T-cell (primary cell): ENCODE results near the gene TBX10. TPM values are rescaled to one million over a fixed set of nuclear protein-coding genes. Genes with fewer than 3 reads are reported as not detected.

Source experiments
- ATAC-seq, 4 experiments: fragments of 200-7000 bp in 3 of 4; fragments of 150-1000 bp in 1 of 4; cut with Tn5 transposase; replicated peaks in 1 of 4; 1 replicate in 3 of 4; 2 replicates in 1 of 4; pipeline ENCODE4 v1.10.0; 2021; ENCODE audit warnings: moderate library complexity in 3 of 4, mild to moderate bottlenecking in 2 of 4, moderate number of reproducible peaks in 1 of 4
- CTCF ChIA-PET, 2 donors: fragments of 300-600 bp; sonication (Branson Sonifier 250); formaldehyde crosslinking; loops; one replicate each; lab custom pipeline; 2022; ENCODE audit warnings: antibody characterized with exemption in 2 of 2; lab: Charles Lee
- POLR2A ChIA-PET, 2 donors: fragments of 300-600 bp; sonication (Branson Sonifier 250); formaldehyde crosslinking; loops; one replicate each; lab custom pipeline; 2022; ENCODE audit warnings: antibody characterized with exemption in 2 of 2; lab: Charles Lee
- DNase-seq, 35 experiments: peaks; one replicate each; pipeline versions ENCODE4 v3.0.0 to v3.0.0-alpha.2; 2013 to 2023
- H3K27ac ChIP-seq: one replicate; pipeline ENCODE4 v1.5.1; 2013; ENCODE audit warnings: low read length
- H3K27me3 ChIP-seq, 2 experiments: replicated peaks in 1 of 2; 1 replicate in 1 of 2; 2 replicates in 1 of 2; pipeline versions ENCODE4 v1.6.1 to v1.7.0; 2013; ENCODE audit warnings: low read length in 1 of 2, mixed read lengths in 1 of 2; ENCODE audit not compliant: control insufficient read depth in 2 of 2, insufficient read depth in 2 of 2; ENCODE audit errors: extremely low read depth in 1 of 2
- H3K36me3 ChIP-seq, 2 donors: 1 replicate in 1 of 2; 2 replicates in 1 of 2; pipeline versions ENCODE4 v1.6.1 to v1.7.0; 2013; ENCODE audit warnings: low read length in 1 of 2; ENCODE audit not compliant: control insufficient read depth in 2 of 2, insufficient read depth in 1 of 2; ENCODE audit errors: extremely low read depth in 1 of 2
- H3K4me1 ChIP-seq, 2 experiments: 1 replicate in 1 of 2; 2 replicates in 1 of 2; pipeline versions ENCODE4 v1.6.1 to v1.7.0; 2013; ENCODE audit warnings: low read length in 2 of 2, mixed read lengths in 1 of 2; ENCODE audit not compliant: insufficient read depth in 2 of 2, control insufficient read depth in 1 of 2; ENCODE audit errors: extremely low read depth in 1 of 2
- H3K4me3 ChIP-seq, 2 donors: 1 replicate in 1 of 2; 2 replicates in 1 of 2; pipeline versions ENCODE4 v1.5.1 to v1.7.0; 2013; ENCODE audit warnings: mild to moderate bottlenecking in 2 of 2, low read length in 1 of 2, moderate library complexity in 1 of 2; ENCODE audit not compliant: control insufficient read depth in 1 of 2; ENCODE audit errors: extremely low read depth in 1 of 2
- H3K9me3 ChIP-seq: 2 replicates; pipeline ENCODE4 v1.7.0; 2013
- H3K27ac Mint-ChIP-seq, 2 donors: one replicate each; pipeline ENCODE4 v1.8.0; 2020 to 2021; ENCODE audit warnings: mild to moderate bottlenecking in 2 of 2, mixed read lengths in 2 of 2
- H3K27me3 Mint-ChIP-seq, 2 donors: one replicate each; pipeline ENCODE4 v1.8.0; 2021 to 2022; ENCODE audit warnings: mixed read lengths in 2 of 2
- H3K36me3 Mint-ChIP-seq: one replicate; pipeline ENCODE4 v1.8.0; 2021; ENCODE audit warnings: mixed read lengths
- H3K4me1 Mint-ChIP-seq, 3 donors: one replicate each; pipeline ENCODE4 v1.8.0; 2020 to 2022; ENCODE audit warnings: mixed read lengths in 3 of 3, mild to moderate bottlenecking in 1 of 3
- H3K4me3 Mint-ChIP-seq, 3 donors: one replicate each; pipeline ENCODE4 v1.8.0; 2020 to 2022; ENCODE audit warnings: mild to moderate bottlenecking in 3 of 3, mixed read lengths in 3 of 3, moderate library complexity in 3 of 3
- H3K9me3 Mint-ChIP-seq, 3 donors: one replicate each; pipeline ENCODE4 v1.8.0; 2020 to 2022; ENCODE audit warnings: mixed read lengths in 3 of 3
- WGBS: methylation state at CpG from one replicate; pipeline ENCODE4 v1.1.5; 2013; ENCODE audit warnings: missing lambda C conversion rate; ENCODE audit not compliant: insufficient coverage; 5-methylcytosine and 5-hydroxymethylcytosine counted together
- total RNA-seq, 35 experiments: library from RNA in 6 of 35; stranded (reverse) in 6 of 35; fragments of 120-200 nt in 1 of 35; gene quantifications; one replicate each; pipeline versions ENCODE4 v1.2.1 to v1.2.4 and lab custom pipeline; 2013 to 2026

TBX10 gene
- total RNA-seq, 5 donors from 2014 or later (not counting 1 experiment from before 2014, with no cell fraction given) = not detected

DNA sequence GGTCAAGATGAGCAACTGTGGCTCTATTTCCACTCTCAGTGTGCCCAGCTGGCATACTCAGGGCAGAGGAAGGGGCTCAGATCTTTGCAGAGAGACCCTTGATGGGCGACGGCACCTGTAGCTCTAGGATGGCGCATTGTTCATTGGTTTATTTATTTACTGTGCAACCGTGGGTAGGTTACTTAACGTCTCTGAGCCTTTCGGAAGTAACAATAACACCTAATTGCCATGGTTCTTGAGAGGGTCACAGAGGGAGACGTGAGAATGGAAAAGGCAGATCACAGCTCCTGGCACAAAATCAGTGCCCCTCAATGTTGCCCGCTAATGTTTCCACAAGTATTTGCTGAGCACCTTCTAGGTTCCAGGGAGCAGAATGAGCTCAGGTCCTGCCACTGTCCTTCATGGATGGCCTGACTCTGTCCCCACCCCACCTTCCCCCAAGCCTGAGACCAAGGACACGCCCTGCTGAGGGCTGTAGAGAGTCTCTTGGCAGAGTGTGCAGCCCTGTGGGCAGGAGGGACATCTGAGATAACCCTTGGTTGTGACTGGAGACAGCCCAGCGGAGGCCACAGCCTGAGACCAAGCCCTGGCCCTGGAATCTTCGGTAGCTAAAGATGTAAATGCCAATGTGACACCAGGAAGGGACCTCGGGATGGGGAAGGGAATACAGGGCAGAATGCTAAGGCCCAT, 35.6 kb upstream of the TBX10 start:
- peaks cover 0 to 48% of the 10 kb centered on the region in 2 experiments for H3K27me3 ChIP-seq
- Mint-ChIP-seq H3K36me3 (no peaks in the 10 kb centered on the region), H3K27me3 (peaks cover 3 to 9% of the 10 kb centered on the region in 2 donors), H3K9me3 (no peaks in the 10 kb centered on the region), H3K4me1 (no peaks in the 10 kb centered on the region), H3K4me3 (no peak overlapping the region), H3K27ac (no peak overlapping the region)
- ATAC-seq (no peak), DNase-seq (no peak)
- H3K4me3 ChIP-seq = no peak overlapping the region
- no peak overlapping the region for H3K27ac ChIP-seq
- H3K36me3 ChIP-seq = no peaks in the 10 kb centered on the region
- H3K9me3 ChIP-seq = no peaks in the 10 kb centered on the region
- H3K4me1 ChIP-seq = no peaks in the 10 kb centered on the region
- ChIA-PET POLR2A (no interaction called here), CTCF (no interaction called here)
- WGBS = 85% methylated on average over 8 of the region's 12 CpGs

DNA sequence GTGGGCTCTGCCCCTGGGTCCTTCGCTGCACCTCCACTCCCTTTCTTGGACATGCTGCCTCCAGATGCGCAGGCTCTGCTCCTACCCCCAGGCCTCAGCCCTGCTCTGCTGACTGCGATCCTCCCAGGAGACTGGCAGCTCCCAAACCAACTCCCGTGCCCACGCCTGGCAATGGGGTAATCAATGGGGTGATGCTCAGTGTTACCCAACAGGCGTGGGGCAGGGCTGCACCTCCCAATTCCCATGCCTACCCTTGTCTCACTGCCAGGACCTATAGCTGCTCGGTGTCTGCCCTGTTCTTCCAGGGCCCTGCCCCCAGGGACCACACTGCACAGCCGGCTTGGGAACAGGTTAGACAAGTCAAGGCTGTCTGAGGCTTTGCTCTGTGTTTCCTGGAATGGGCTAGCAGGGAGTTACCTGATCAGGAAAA, 34.9 kb upstream of the TBX10 start, which contains the start of gene ALDH3B2:
Gene ALDH3B2 (minus strand): TSS at position 182 of the 430 bp plus-strand sequence. CDS start 7,688 bp downstream, outside the sequence.
- Mint-ChIP-seq H3K27ac (no peak within 1 kb of the TSS), H3K4me3 (no peak within 1 kb of the TSS), H3K9me3 (no peaks in the 10 kb centered on the region), H3K27me3 (peaks cover 3 to 9% of the 10 kb centered on the region in 2 donors), H3K4me1 (no peaks in the 10 kb centered on the region), H3K36me3 (no peaks in the 10 kb centered on the region)
- ChIA-PET POLR2A (no interaction called here), CTCF (interaction anchor here in 1 of 2 donors (0.5 kb wide), 1 partner anchor 1759 kb away, joined by 3 read pairs; no protein-coding TSS in a partner anchor)
- ATAC-seq (no peak), DNase-seq (no peak)
- Histone ChIP-seq H3K36me3 (no peaks in the 10 kb centered on the region), H3K27me3 (peaks cover 0 to 52% of the 10 kb centered on the region in 2 experiments), H3K4me1 (no peaks in the 10 kb centered on the region), H3K9me3 (no peaks in the 10 kb centered on the region), H3K4me3 (no peak within 1 kb of the TSS), H3K27ac (no peak within 1 kb of the TSS)
- WGBS = 85% methylated on average over 5 of the region's 8 CpGs

DNA sequence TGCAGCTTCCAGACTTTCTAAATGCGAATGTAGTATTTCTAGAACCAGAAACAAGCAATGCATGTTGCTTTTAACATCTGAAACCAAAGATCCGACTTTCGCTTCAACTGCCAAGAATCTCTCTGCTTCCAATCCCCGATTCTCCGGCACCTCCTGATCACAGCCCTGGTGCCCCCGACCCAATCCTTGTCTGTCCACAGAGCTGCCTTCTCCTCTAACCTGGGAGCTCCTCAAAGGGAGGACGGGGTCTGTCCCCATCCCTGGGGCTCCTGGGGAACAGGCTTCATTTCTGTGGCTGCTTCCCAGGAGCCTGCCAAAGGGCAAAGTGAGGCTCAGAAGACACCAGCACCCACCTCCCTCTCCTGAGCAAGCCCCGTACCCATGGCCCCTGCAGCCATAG, 34.3 kb upstream of the TBX10 start:
- H3K4me1 Mint-ChIP-seq = no peaks in the 10 kb centered on the region
- H3K9me3 Mint-ChIP-seq = no peaks in the 10 kb centered on the region

DNA sequence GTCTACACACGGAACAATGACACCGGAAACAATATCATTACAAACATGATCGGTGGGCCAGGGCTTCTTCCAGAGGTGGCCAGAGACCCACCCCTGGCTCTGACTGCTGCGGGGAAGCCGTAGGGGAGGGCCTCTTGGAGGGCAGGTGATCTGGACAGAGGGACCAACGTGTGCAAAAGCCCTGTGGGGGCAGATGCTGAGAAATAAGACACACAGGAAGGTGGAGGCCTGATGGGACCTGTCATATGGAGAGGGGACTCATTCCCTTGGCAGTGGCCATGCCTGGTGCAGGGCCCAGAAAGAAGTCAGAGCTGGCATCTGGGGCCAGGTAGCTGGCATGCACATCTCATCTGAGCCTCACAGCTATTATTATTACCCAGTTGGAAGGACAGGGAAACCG, 33.8 kb upstream of the TBX10 start:
- Histone ChIP-seq H3K36me3 (no peaks in the 10 kb centered on the region), H3K4me1 (no peaks in the 10 kb centered on the region), H3K27me3 (peaks cover 0 to 52% of the 10 kb centered on the region in 2 experiments), H3K9me3 (no peaks in the 10 kb centered on the region), H3K27ac (no peak overlapping the region), H3K4me3 (no peak overlapping the region)
- Mint-ChIP-seq H3K4me1 (no peaks in the 10 kb centered on the region), H3K36me3 (no peaks in the 10 kb centered on the region), H3K27ac (no peak overlapping the region), H3K27me3 (peaks cover 3 to 9% of the 10 kb centered on the region in 2 donors), H3K9me3 (no peaks in the 10 kb centered on the region), H3K4me3 (no peak overlapping the region)
- DNase-seq (no peak), ATAC-seq (no peak)
- WGBS = 63% methylated on average over 4 of the region's 7 CpGs
- ChIA-PET POLR2A (interaction anchor here in 1 of 2 donors (0.6 kb wide), 1 partner anchor 66 kb away, joined by 6 read pairs; no protein-coding TSS in a partner anchor), CTCF (no interaction called here)

More for the DNA sequence above, 34.3 kb upstream of the TBX10 start:
- Mint-ChIP-seq H3K27me3 (peaks cover 3 to 9% of the 10 kb centered on the region in 2 donors), H3K36me3 (no peaks in the 10 kb centered on the region), H3K27ac (no peak overlapping the region), H3K4me3 (no peak overlapping the region)
- ChIA-PET CTCF (interaction anchor here in 1 of 2 donors (0.5 kb wide), 1 partner anchor 1759 kb away, joined by 3 read pairs; no protein-coding TSS in a partner anchor), POLR2A (no interaction called here)
- Histone ChIP-seq H3K27me3 (peaks cover 0 to 52% of the 10 kb centered on the region in 2 experiments), H3K4me1 (no peaks in the 10 kb centered on the region), H3K27ac (no peak overlapping the region), H3K36me3 (no peaks in the 10 kb centered on the region), H3K4me3 (no peak overlapping the region), H3K9me3 (no peaks in the 10 kb centered on the region)
- WGBS = 68% methylated on average over 7 of the region's 8 CpGs
- DNase-seq = no peak
- no peak for ATAC-seq

DNA sequence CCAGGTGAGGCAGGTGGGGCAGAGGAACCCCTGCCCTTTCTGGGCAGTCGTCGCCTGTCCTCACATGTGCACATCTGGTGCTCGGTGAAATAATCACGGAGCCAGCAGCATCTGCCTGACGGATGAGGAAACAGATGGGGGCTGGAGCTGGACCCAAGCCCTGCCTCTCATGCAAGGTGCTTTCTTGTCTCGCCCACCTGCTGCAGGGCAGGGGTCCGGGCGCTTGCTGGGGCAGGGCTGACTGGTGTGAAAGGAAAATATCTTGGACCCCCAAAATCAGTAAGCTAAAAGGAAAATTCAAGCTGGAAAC, 31.6 kb upstream of the TBX10 start:
- H3K36me3 Mint-ChIP-seq = no peaks in the 10 kb centered on the region
- ChIA-PET POLR2A (no interaction called here), CTCF (interaction anchor here in 1 of 2 donors (0.6 kb wide), 1 partner anchor 30 kb away, joined by 3 read pairs; no protein-coding TSS in a partner anchor)
- no peak for DNase-seq
- H3K36me3 ChIP-seq = no peaks in the 10 kb centered on the region
- no peak overlapping the region for H3K4me3 ChIP-seq
- H3K9me3 ChIP-seq = no peaks in the 10 kb centered on the region
- no peak overlapping the region for H3K27ac ChIP-seq
- H3K27me3 Mint-ChIP-seq = peaks cover 3 to 9% of the 10 kb centered on the region in 2 donors
- H3K27ac Mint-ChIP-seq = no peak overlapping the region
- 32% methylated on average over 5 of the region's 8 CpGs for WGBS
- H3K27me3 ChIP-seq = peaks cover 0 to 58% of the 10 kb centered on the region in 2 experiments
- no peaks in the 10 kb centered on the region for H3K9me3 Mint-ChIP-seq
- ATAC-seq = no peak
- H3K4me3 Mint-ChIP-seq = no peak overlapping the region
- no peaks in the 10 kb centered on the region for H3K4me1 ChIP-seq
- H3K4me1 Mint-ChIP-seq = no peaks in the 10 kb centered on the region

DNA sequence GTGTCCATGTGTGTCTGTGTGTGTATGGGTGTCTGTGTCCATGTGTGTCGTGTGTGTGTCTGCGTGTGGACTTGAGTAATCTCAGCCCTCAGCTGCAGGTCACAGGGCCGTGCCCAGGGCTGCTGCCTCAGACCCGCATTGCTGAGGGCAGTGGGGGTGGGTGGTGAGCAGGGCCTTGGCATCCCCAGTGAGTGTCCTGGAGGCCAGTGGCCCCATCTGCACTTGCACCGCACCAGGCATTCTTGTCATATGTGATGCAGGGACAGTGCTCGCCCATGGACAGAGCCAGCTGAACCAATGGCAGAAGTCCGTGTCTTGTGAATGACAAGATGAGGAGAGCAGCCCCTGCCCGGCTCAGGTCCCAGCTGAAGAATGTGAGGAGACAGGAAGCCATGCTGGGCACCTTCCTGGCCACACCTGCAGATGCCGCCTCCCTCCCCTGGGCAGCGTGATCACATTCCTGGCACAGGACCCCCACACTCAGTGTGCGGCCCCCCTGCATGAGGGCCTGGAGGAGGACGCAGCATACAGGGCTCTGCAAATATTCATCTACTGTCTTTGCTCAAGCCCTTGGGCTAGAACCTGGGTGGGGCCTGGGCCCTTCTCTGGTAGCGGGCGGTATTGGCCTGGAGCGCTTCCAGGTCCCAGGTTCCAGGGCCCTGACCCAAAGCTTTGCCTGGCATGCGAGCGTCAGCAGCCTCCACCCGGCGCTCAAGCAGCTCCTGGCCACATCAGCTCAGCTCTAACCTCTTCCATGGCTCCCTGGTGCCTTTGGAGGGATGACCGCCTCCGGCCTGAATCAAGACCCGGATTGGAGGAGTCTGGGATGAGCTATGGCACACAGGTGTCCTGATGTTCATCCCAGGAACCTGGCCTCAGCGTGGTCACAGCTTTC, 31.0 kb upstream of the TBX10 start:
- CTCF ChIA-PET = no interaction called here
- Mint-ChIP-seq H3K4me1 (no peaks in the 10 kb centered on the region), H3K9me3 (no peaks in the 10 kb centered on the region), H3K36me3 (no peaks in the 10 kb centered on the region), H3K27me3 (peaks cover 3 to 9% of the 10 kb centered on the region in 2 donors), H3K27ac (no peak overlapping the region), H3K4me3 (no peak overlapping the region)
- no peak for DNase-seq
- WGBS = 75% methylated on average over 19 of the region's 23 CpGs
- H3K4me1 ChIP-seq = no peaks in the 10 kb centered on the region
- H3K36me3 ChIP-seq = no peaks in the 10 kb centered on the region
- no peaks in the 10 kb centered on the region for H3K9me3 ChIP-seq
- POLR2A ChIA-PET = no interaction called here
- ATAC-seq = no peak
- no peak overlapping the region for H3K4me3 ChIP-seq
- H3K27me3 ChIP-seq = peaks cover 0 to 58% of the 10 kb centered on the region in 2 experiments
- H3K27ac ChIP-seq = no peak overlapping the region
